Smooth muscle cell (in vitro differentiated cells): ENCODE measurements around the gene ANKRD28. TPM values are rescaled to one million over a fixed set of nuclear protein-coding genes. Genes with fewer than 3 reads are reported as not detected.

ENCODE experiments used
- DNase-seq: peaks from one replicate; lab custom pipeline; 2025; ENCODE audit not compliant: unreplicated experiment; lab: John Stamatoyannopoulos, UW
- H2AFZ ChIP-seq: fragments of 200-600 bp; sonication (generic); 2 replicates; pipeline ENCODE4 v1.6.0; 2016; ENCODE audit warnings: antibody characterized with exemption, low read depth, mild to moderate bottlenecking
- H3F3A ChIP-seq: fragments of 200-600 bp; sonication (generic); 2 replicates; pipeline ENCODE4 v1.6.0; 2017; ENCODE audit warnings: antibody characterized with exemption, low read depth
- H3K27ac ChIP-seq: fragments of 200-600 bp; sonication (generic); 2 replicates; pipeline ENCODE4 v1.5.1; 2016; ENCODE audit warnings: low read depth, mild to moderate bottlenecking
- H3K27me3 ChIP-seq: fragments of 200-600 bp; sonication (generic); 2 replicates; pipeline ENCODE4 v1.6.1; 2016; ENCODE audit warnings: low read depth, mild to moderate bottlenecking
- H3K36me3 ChIP-seq: fragments of 200-600 bp; sonication (generic); 2 replicates; pipeline ENCODE4 v1.5.1; 2016; ENCODE audit warnings: low read depth
- H3K4me1 ChIP-seq: fragments of 200-600 bp; sonication (generic); 2 replicates; pipeline ENCODE4 v1.5.1; 2016; ENCODE audit warnings: low read depth
- H3K4me2 ChIP-seq: fragments of 200-600 bp; sonication (generic); 2 replicates; pipeline ENCODE4 v1.6.0; 2016; ENCODE audit warnings: mild to moderate bottlenecking
- H3K4me3 ChIP-seq: fragments of 200-600 bp; sonication (generic); 2 replicates; pipeline ENCODE4 v1.5.1; 2016; ENCODE audit warnings: mild to moderate bottlenecking
- H3K79me2 ChIP-seq: fragments of 200-600 bp; sonication (generic); 2 replicates; pipeline ENCODE4 v1.6.0; 2016; ENCODE audit warnings: low read depth, mild to moderate bottlenecking
- H3K9ac ChIP-seq: fragments of 200-600 bp; sonication (generic); 2 replicates; pipeline ENCODE4 v1.6.0; 2016; ENCODE audit warnings: low read depth
- H3K9me3 ChIP-seq: fragments of 200-600 bp; sonication (generic); replicated peaks from 2 replicates; pipeline ENCODE4 v1.5.1; 2016; ENCODE audit warnings: low read depth
- H4K20me1 ChIP-seq: fragments of 200-600 bp; sonication (generic); 2 replicates; pipeline ENCODE4 v1.6.0; 2016; ENCODE audit warnings: low read depth
- CTCF ChIP-seq: fragments of 200-600 bp; sonication (generic); IDR thresholded peaks from 2 replicates; pipeline ENCODE4 v1.5.1; 2017; ENCODE audit warnings: borderline replicate concordance, mild to moderate bottlenecking, antibody characterized with exemption; ENCODE audit not compliant: insufficient read depth, poor library complexity, severe bottlenecking
- WGBS: methylation state at CpG from one replicate; pipeline ENCODE4 v1.1.7; 2016; ENCODE audit warnings: low lambda C conversion rate; 5-methylcytosine and 5-hydroxymethylcytosine counted together
- polyA plus RNA-seq: library from polyadenylated mRNA; unstranded; fragments of >200 nt; fragmentation: Nextera tagmentation; extraction: Ambion mirVana; gene quantifications from 2 replicates; pipeline ENCODE4 v1.2.1, GENCODE V29; 2016
- total RNA-seq: library from RNA; depleted of rRNA; stranded (reverse); fragments of >200 nt; gene quantifications from 2 replicates; pipeline ENCODE4 v1.2.3, GENCODE V29; 2014

Gene ANKRD28
- total and polyA plus RNA-seq, 2 experiments from 2014 or later, result 11.8 to 35.7 TPM

GRCh38 chr3:15825016-15825415 lies 27.2 kb upstream of the ANKRD28 start:
- no peak overlapping the region for H3K9ac ChIP-seq
- no peaks in the 10 kb centered on the region for H3F3A ChIP-seq
- H3K4me3 ChIP-seq, result no peak overlapping the region
- no peak for TF ChIP-seq CTCF
- peaks cover 5% of the 10 kb centered on the region for H4K20me1 ChIP-seq
- peaks cover 42% of the 10 kb centered on the region for H3K79me2 ChIP-seq
- H2AFZ ChIP-seq, result no peak overlapping the region
- no peaks in the 10 kb centered on the region for H3K9me3 ChIP-seq
- H3K27ac ChIP-seq, result no peak overlapping the region
- WGBS, result 68% methylated on average over 4 of the region's 4 CpGs
- no peak for DNase-seq
- no peaks in the 10 kb centered on the region for H3K36me3 ChIP-seq
- H3K4me2 ChIP-seq, result no peak overlapping the region
- H3K27me3 ChIP-seq, result no peaks in the 10 kb centered on the region
- no peaks in the 10 kb centered on the region for H3K4me1 ChIP-seq

- H3K79me2 ChIP-seq, result peaks cover 37% of the 10 kb centered on the region
- H3K4me3 ChIP-seq, result no peak overlapping the region
- H3K27ac ChIP-seq, result no peak overlapping the region
- no peak for DNase-seq
- H3K4me2 ChIP-seq, result no peak overlapping the region
- no peaks in the 10 kb centered on the region for H3F3A ChIP-seq
- no peak overlapping the region for H3K9ac ChIP-seq
- 97% methylated on average over 7 of the region's 7 CpGs for WGBS
- no peak overlapping the region for H2AFZ ChIP-seq
- H3K36me3 ChIP-seq, result no peaks in the 10 kb centered on the region
- H4K20me1 ChIP-seq, result peaks cover 4% of the 10 kb centered on the region
- no peaks in the 10 kb centered on the region for H3K4me1 ChIP-seq
- no peaks in the 10 kb centered on the region for H3K9me3 ChIP-seq
- H3K27me3 ChIP-seq, result no peaks in the 10 kb centered on the region
- no peak for TF ChIP-seq CTCF
These were observed 25.3 kb upstream of the ANKRD28 start for GRCh38 chr3:15823092-15823491.

- Histone ChIP-seq H3K27me3 (no peaks in the 10 kb centered on the region), H3K4me1 (no peaks in the 10 kb centered on the region), H3K9ac (no peak overlapping the region), H3K36me3 (no peaks in the 10 kb centered on the region), H4K20me1 (peaks cover 4% of the 10 kb centered on the region), H3K79me2 (peaks cover 33% of the 10 kb centered on the region), H3K4me2 (no peak overlapping the region), H2AFZ (no peak overlapping the region), H3K27ac (no peak overlapping the region), H3K9me3 (no peaks in the 10 kb centered on the region), H3K4me3 (no peak overlapping the region), H3F3A (no peaks in the 10 kb centered on the region)
- no peak for DNase-seq
- no peak for TF ChIP-seq CTCF
- 93% methylated on average over 2 of the region's 2 CpGs for WGBS
These were observed 24.5 kb upstream of the ANKRD28 start for GRCh38 chr3:15822281-15822680.

GRCh38 chr3:15820911-15821310 lies 23.1 kb upstream of the ANKRD28 start:
- H2AFZ ChIP-seq, result no peak overlapping the region
- H3K4me3 ChIP-seq, result no peak overlapping the region
- H4K20me1 ChIP-seq, result peaks cover 4% of the 10 kb centered on the region
- WGBS, result 90% methylated on average over 2 of the region's 2 CpGs
- TF ChIP-seq CTCF, result no peak
- no peaks in the 10 kb centered on the region for H3F3A ChIP-seq
- H3K79me2 ChIP-seq, result peaks cover 32% of the 10 kb centered on the region
- no peak for DNase-seq
- no peaks in the 10 kb centered on the region for H3K4me1 ChIP-seq
- no peak overlapping the region for H3K4me2 ChIP-seq
- H3K9ac ChIP-seq, result no peak overlapping the region
- no peak overlapping the region for H3K27ac ChIP-seq
- H3K27me3 ChIP-seq, result no peaks in the 10 kb centered on the region
- H3K36me3 ChIP-seq, result no peaks in the 10 kb centered on the region
- no peaks in the 10 kb centered on the region for H3K9me3 ChIP-seq
